ENCODE data around the gene ABCC1. TPM values are rescaled to one million over a fixed set of nuclear protein-coding genes. Genes with fewer than 3 reads are reported as not detected.

ABCC1 gene
- total RNA-seq, 1 donor from 2014 or later: 29.9 TPM

DNA sequence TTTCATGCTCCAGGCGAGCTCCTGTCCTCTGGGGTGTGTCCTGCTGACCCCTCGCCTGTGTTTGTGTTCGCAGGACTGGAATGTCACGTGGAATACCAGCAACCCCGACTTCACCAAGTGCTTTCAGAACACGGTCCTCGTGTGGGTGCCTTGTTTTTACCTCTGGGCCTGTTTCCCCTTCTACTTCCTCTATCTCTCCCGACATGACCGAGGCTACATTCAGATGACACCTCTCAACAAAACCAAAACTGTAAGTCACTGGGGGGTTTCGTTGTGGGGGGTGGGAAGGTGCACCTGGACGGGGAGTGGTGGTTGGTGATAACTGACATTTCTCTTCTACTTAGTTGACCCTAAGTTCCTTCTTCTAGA lies 58.3 kb downstream of the ABCC1 start:
- TF ChIP-seq, protein P1, sequence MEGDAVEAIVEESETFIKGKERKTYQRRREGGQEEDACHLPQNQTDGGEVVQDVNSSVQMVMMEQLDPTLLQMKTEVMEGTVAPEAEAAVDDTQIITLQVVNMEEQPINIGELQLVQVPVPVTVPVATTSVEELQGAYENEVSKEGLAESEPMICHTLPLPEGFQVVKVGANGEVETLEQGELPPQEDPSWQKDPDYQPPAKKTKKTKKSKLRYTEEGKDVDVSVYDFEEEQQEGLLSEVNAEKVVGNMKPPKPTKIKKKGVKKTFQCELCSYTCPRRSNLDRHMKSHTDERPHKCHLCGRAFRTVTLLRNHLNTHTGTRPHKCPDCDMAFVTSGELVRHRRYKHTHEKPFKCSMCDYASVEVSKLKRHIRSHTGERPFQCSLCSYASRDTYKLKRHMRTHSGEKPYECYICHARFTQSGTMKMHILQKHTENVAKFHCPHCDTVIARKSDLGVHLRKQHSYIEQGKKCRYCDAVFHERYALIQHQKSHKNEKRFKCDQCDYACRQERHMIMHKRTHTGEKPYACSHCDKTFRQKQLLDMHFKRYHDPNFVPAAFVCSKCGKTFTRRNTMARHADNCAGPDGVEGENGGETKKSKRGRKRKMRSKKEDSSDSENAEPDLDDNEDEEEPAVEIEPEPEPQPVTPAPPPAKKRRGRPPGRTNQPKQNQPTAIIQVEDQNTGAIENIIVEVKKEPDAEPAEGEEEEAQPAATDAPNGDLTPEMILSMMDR (IDR thresholded peaks at IDR 0.05; ENCODE audit: partially characterized antibody, unreplicated experiment): no peak
- Mint-ChIP-seq H3K9me3 (ENCODE audit: unreplicated experiment) (peaks cover 2% of the 10 kb centered on the region), H3K4me1 (ENCODE audit: low read depth, unreplicated experiment) (peaks cover 3% of the 10 kb centered on the region), H3K36me3 (ENCODE audit: unreplicated experiment) (peaks cover 5% of the 10 kb centered on the region), H3K27ac (ENCODE audit: unreplicated experiment) (no peak overlapping the region), H3K4me3 (ENCODE audit: unreplicated experiment) (no peak overlapping the region), H3K27me3 (ENCODE audit: unreplicated experiment) (peaks cover 4% of the 10 kb centered on the region)
- DNase-seq: no peak

GRCh38 chr16:16008666-16009065 lies 59.2 kb downstream of the ABCC1 start:
- TF ChIP-seq, protein P1 (IDR thresholded peaks at IDR 0.05; ENCODE audit: partially characterized antibody, unreplicated experiment): no peak
- Mint-ChIP-seq H3K9me3 (ENCODE audit: unreplicated experiment) (peaks cover 4% of the 10 kb centered on the region), H3K27me3 (ENCODE audit: unreplicated experiment) (peaks cover 4% of the 10 kb centered on the region), H3K4me1 (ENCODE audit: low read depth, unreplicated experiment) (peaks cover 3% of the 10 kb centered on the region), H3K4me3 (ENCODE audit: unreplicated experiment) (no peak overlapping the region), H3K36me3 (ENCODE audit: unreplicated experiment) (peaks cover 5% of the 10 kb centered on the region), H3K27ac (ENCODE audit: unreplicated experiment) (no peak overlapping the region)
- DNase-seq: no peak

GRCh38 chr16:16009401-16009800 lies 60.0 kb downstream of the ABCC1 start:
- H3K27ac Mint-ChIP-seq (ENCODE audit: unreplicated experiment): no peak overlapping the region
- H3K4me3 Mint-ChIP-seq (ENCODE audit: unreplicated experiment): no peak overlapping the region
- DNase-seq: no peak

GRCh38 chr16:16010194-16010593 lies 60.8 kb downstream of the ABCC1 start:
- H3K4me3 Mint-ChIP-seq (ENCODE audit: unreplicated experiment): no peak overlapping the region
- peaks cover 5% of the 10 kb centered on the region for H3K36me3 Mint-ChIP-seq (ENCODE audit: unreplicated experiment)
- peaks cover 3% of the 10 kb centered on the region for H3K27me3 Mint-ChIP-seq (ENCODE audit: unreplicated experiment)
- peaks cover 7% of the 10 kb centered on the region for H3K4me1 Mint-ChIP-seq (ENCODE audit: low read depth, unreplicated experiment)
- peaks cover 5% of the 10 kb centered on the region for H3K9me3 Mint-ChIP-seq (ENCODE audit: unreplicated experiment)
- H3K27ac Mint-ChIP-seq (ENCODE audit: unreplicated experiment): no peak overlapping the region
- TF ChIP-seq, protein P1 (IDR thresholded peaks at IDR 0.05; ENCODE audit: partially characterized antibody, unreplicated experiment): no peak
- no peak for DNase-seq

More at GRCh38 chr16:16009401-16009800, 60.0 kb downstream of the ABCC1 start:
- TF ChIP-seq, protein P1 (IDR thresholded peaks at IDR 0.05; ENCODE audit: partially characterized antibody, unreplicated experiment): no peak
- Mint-ChIP-seq H3K27me3 (ENCODE audit: unreplicated experiment) (peaks cover 4% of the 10 kb centered on the region), H3K9me3 (ENCODE audit: unreplicated experiment) (peaks cover 5% of the 10 kb centered on the region), H3K36me3 (ENCODE audit: unreplicated experiment) (peaks cover 5% of the 10 kb centered on the region), H3K4me1 (ENCODE audit: low read depth, unreplicated experiment) (peaks cover 3% of the 10 kb centered on the region)

GRCh38 chr16:16012144-16012543 lies 62.7 kb downstream of the ABCC1 start:
- Mint-ChIP-seq H3K9me3 (ENCODE audit: unreplicated experiment) (peaks cover 5% of the 10 kb centered on the region), H3K27me3 (ENCODE audit: unreplicated experiment) (peaks cover 4% of the 10 kb centered on the region), H3K36me3 (ENCODE audit: unreplicated experiment) (peaks cover 11% of the 10 kb centered on the region), H3K4me1 (ENCODE audit: low read depth, unreplicated experiment) (peaks cover 7% of the 10 kb centered on the region), H3K27ac (ENCODE audit: unreplicated experiment) (no peak overlapping the region), H3K4me3 (ENCODE audit: unreplicated experiment) (no peak overlapping the region)
- TF ChIP-seq, protein P1 (IDR thresholded peaks at IDR 0.05; ENCODE audit: partially characterized antibody, unreplicated experiment): no peak
- DNase-seq: no peak
